Pons (tissue), 1 donor: ENCODE measurements around the gene SOBP.
A peak's percentile ranks its signal among the peaks of the same experiment; 100 is the strongest.

ENCODE experiments used
- DNase-seq: peaks from one replicate; pipeline ENCODE4 v3.0.0-alpha.2; 2016; ENCODE audit warnings: low spot score

The SOBP gene

DNA sequence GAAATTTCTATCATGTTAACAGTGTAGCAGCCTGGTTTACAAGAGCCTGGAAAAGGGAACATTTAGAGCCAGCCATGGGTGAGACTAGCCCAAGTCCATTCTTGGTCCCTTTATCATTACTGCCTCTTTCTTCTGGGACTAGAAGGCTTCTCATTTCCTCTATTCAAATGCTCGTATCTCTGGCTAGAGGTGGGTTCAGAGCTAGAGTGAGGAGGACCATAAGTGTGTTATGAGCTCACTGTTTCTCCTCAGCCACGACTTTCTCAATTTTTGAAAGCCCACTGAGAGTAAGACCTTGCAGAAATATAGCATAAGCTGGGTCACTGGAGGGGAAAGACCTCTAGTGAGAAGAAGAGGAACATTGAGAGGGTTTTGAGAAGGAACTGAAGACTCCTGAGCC lies 100.0 kb downstream of the SOBP start:
- DNase-seq, result no peak

- DNase-seq, result no peak
These were observed 100.5 kb downstream of the SOBP start for GRCh38 chr6:107590378-107590777.

DNA sequence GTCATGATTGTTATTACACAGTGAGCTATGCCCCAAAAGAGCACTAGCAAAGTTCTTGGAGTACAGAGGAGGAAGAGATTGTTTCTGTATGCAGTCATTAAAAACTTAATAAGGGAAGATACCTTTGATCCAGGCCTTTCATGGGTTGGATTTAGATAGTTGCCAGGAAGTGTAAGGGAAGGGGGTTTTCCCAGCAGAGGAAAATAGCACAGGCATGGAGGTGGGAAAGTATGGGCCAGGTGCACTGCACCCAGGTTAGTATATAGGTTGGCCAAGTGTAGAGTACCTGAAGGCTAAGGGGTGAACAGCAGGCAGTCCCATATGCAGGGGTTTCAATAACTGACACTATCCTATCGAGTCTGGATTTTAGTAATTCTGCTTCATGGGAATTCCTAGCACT lies 101.4 kb downstream of the SOBP start:
- no peak for DNase-seq

DNA sequence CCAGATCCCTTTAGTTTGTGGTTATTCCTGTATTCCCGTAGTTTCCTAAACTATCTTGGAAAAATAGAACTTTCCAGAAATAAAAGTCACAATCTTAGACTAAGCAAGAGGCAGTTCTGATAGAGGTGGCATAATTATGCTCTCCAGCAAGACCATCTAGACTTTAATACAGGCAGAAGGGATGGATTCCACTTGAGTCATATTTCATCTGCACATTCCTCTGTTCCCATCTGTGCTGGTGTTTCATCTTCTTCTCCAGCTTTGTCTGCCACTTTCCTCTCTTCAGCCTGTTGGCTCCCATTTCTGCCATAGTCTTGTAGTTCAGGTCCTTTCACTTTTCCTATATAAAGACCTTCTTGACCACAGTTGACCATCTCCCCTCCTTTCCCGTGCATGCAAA lies 102.9 kb downstream of the SOBP start:
- DNase-seq, result no peak

DNA sequence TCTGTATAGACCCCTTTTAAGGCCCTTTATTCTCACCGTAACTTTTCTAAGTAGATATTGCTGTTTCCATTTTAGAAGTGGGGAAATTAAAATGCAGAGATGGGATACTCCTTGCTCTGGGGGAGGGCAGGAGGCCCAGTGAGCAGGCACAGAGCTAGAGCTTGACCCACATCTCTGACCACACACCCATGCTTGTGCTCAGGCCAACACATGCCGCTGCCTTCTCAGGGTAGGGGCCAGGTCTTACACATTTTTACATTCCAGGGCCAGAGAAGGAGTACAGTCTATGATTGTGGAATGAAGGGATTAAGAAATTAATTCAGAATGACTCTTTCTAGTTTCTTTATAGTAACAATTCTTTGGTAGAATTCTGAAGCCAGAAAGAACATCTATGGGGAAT lies 104.8 kb downstream of the SOBP start:
- DNase-seq, result no peak

DNA sequence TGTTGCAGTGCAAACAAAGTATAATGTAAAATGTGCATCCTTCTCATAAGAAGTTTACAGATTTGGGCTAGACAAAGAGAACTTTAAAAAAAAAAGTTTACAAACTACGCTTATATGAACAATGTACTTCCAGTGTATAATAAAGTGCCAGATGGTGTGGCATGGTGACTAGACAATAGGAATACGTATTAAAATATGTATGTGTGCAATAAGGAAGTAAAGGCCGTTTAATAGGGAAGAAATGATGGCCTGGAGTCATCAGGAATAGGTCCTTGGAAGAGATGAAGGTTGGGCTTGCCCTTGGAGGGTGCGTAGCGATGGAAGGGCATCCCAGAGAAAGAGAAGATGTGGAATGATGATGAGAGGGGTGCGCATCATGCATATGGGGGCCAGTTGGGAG lies 108.2 kb downstream of the SOBP start:
- DNase-seq, result no peak

- DNase-seq, result no peak
These were observed 109.1 kb downstream of the SOBP start for GRCh38 chr6:107599043-107599442.

GRCh38 chr6:107600121-107600520 lies 110.2 kb downstream of the SOBP start:
- no peak for DNase-seq

DNA sequence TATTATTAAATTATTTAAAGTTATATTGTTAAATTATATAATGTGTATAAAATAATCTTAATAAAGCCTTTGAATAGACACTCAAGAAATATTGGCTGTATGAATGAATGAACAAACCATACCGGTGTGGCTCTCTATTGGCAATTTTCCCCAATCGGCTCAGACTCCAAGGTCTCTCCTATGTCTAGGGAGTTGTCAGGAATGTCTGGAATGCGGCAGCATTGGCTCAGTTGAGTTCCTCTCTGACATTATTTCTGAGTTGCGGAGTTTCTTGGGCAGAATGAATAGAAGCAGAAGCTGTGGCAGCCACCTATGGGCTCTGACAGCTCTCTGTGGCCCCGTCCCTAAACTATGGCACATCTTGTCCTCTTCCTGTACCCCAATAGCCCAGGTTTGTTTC lies 111.0 kb downstream of the SOBP start:
- DNase-seq, result no peak

DNA sequence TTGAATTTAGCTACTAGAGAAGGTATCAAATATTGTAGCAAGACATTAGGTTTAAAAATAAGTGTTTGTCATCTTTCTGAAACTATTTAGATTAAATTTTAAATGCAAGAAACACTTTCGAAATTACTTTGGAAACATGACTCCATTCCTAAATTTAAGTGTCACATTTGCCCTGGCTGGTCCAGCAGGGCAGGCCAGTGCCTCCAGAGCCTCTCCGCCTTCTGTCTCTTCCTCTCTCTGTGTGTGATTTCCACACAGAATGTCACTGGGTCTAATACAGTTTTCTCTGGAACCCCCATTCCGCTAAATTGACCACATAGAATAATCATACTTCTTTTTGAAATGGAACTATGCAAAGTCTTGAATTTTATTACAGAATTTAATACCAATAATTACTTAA lies 111.5 kb downstream of the SOBP start:
- no peak for DNase-seq

GRCh38 chr6:107602321-107603005 lies 112.5 kb downstream of the SOBP start:
- DNase-seq, result no peak

- peak; percentile 62 for DNase-seq
These were observed 113.1 kb downstream of the SOBP start for GRCh38 chr6:107603006-107603370.

DNA sequence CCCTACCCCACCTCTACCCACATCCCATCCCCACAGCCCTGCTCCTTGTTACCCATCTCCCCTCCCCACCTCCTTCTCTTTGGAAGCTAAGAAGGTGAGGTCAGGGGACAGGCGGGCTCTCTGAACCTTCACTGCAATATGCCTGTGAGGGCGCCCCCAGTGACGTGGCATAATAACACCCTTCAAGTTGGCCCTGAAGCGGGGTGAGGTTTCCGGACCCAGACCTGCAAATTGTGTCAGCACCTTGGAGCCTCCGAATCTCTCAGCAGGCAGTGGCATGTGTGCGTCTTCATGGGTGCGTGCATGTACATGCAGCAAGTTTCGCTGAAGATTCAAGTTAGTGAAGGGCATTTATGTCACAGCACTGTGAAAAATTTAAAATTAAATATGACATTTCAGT lies 114.6 kb downstream of the SOBP start:
- DNase-seq, result no peak

GRCh38 chr6:107606407-107606806 lies 116.5 kb downstream of the SOBP start:
- no peak for DNase-seq

- DNase-seq, result no peak
These were observed 117.2 kb downstream of the SOBP start for GRCh38 chr6:107607116-107607515.

GRCh38 chr6:107611094-107611810 lies 121.3 kb downstream of the SOBP start:
- no peak for DNase-seq

GRCh38 chr6:107612762-107613415 lies 123.0 kb downstream of the SOBP start:
- no peak for DNase-seq

DNA sequence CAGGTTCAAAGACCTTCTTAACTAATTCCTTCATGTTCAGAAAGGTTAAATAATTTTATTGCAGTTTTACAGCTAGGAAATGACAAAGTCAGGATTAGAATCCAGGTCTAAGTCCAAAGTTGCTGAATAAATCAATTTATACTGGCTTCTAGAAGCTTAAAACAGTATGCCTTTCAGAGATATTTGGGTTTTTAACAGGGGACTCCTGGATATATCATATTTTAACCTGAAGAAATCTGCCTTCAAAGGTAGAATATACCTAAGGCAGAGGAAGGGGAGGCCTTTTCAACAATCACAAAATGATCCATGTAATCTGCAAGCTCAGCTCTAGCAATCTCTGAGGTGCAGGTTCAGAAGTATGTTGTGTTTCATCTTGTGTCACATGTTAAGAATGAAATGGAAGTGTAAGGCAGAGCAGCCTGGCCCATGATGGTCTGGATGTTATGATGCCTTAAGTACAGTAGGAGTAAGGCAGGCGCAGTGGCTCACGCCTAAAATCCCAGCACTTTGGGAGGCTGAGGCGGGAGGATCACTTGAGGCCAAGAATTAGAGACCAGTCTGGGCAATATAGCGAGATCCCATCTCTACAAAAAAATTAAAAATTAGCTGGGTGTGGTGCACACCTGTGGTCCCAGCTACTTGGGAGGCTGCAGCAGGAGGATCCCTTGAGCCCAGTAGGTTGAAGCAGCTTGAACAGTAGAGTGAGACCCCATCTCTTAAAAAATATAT lies 123.9 kb downstream of the SOBP start:
- DNase-seq, result no peak

- no peak for DNase-seq
These were observed 124.9 kb downstream of the SOBP start for GRCh38 chr6:107614828-107615227.

GRCh38 chr6:107616775-107617174 lies 126.9 kb downstream of the SOBP start:
- no peak for DNase-seq

GRCh38 chr6:107617341-107617932 lies 127.5 kb downstream of the SOBP start:
- DNase-seq, result no peak

GRCh38 chr6:107618672-107619071 lies 128.8 kb downstream of the SOBP start:
- DNase-seq, result no peak
